Measurements from ENCODE around the gene SRBD1.

Gene SRBD1

GRCh38 chr2:45595721-45596435 lies 15.2 kb downstream of the SRBD1 start:
- no peak for DNase-seq

- no peak for DNase-seq
These were observed 20.0 kb downstream of the SRBD1 start for GRCh38 chr2:45591073-45591472.

- DNase-seq, result no peak
These were observed 22.8 kb downstream of the SRBD1 start for GRCh38 chr2:45588158-45588829.

- no peak for DNase-seq
These were observed 24.5 kb downstream of the SRBD1 start for GRCh38 chr2:45586600-45586999.

- no peak for DNase-seq
These were observed 25.7 kb downstream of the SRBD1 start for GRCh38 chr2:45585267-45585861.

- DNase-seq, result no peak
These were observed 27.1 kb downstream of the SRBD1 start for GRCh38 chr2:45583977-45584376.

GRCh38 chr2:45582522-45582921 lies 28.5 kb downstream of the SRBD1 start:
- no peak for DNase-seq

GRCh38 chr2:45578056-45578843 lies 32.8 kb downstream of the SRBD1 start:
- no peak for DNase-seq

GRCh38 chr2:45577441-45577840 lies 33.6 kb downstream of the SRBD1 start:
- no peak for DNase-seq

- DNase-seq, result no peak
These were observed 35.2 kb downstream of the SRBD1 start for GRCh38 chr2:45575881-45576280.

GRCh38 chr2:45572979-45573378 lies 38.1 kb downstream of the SRBD1 start:
- no peak for DNase-seq

- DNase-seq, result no peak
These were observed 39.1 kb downstream of the SRBD1 start for GRCh38 chr2:45571940-45572339.

- DNase-seq, result no peak
These were observed 40.3 kb downstream of the SRBD1 start for GRCh38 chr2:45570671-45571334.

- no peak for DNase-seq
These were observed 42.1 kb downstream of the SRBD1 start for GRCh38 chr2:45568935-45569334.

- DNase-seq, result no peak
These were observed 42.9 kb downstream of the SRBD1 start for GRCh38 chr2:45567974-45568789.

GRCh38 chr2:45567288-45567963 lies 43.6 kb downstream of the SRBD1 start:
- DNase-seq, result no peak

GRCh38 chr2:45559436-45559835 lies 51.6 kb downstream of the SRBD1 start:
- DNase-seq, result no peak

- no peak for DNase-seq
These were observed 56.3 kb downstream of the SRBD1 start for GRCh38 chr2:45554742-45555140.

- no peak for DNase-seq
These were observed 56.9 kb downstream of the SRBD1 start for GRCh38 chr2:45554073-45554741.

- no peak for DNase-seq
These were observed 59.2 kb downstream of the SRBD1 start for GRCh38 chr2:45551862-45552261.

GRCh38 chr2:45545943-45546342 lies 65.1 kb downstream of the SRBD1 start:
- no peak for DNase-seq
